Endothelial cell of umbilical vein (primary cell): ENCODE data around the gene HSP90AA1. TPM values are rescaled to one million over a fixed set of nuclear protein-coding genes. Genes with fewer than 3 reads are reported as not detected.
A peak's percentile ranks its signal among the peaks of the same experiment; 100 is the strongest.
"Not testable (repeated sequence)": the region's sequence is repeated elsewhere in the genome, so short reads cannot be mapped to it uniquely, and the experiment has no call there.

Experiments
- BruUV-seq: library from RNA; stranded (reverse); fragments of 400-500 nt; replicated peaks from 2 replicates; lab custom pipeline; 2021; lab: Mats Ljungman, UMichigan
- CTCF ChIA-PET: fragments of 300-600, 350-600 bp; sonication (Branson Sonifier 250); formaldehyde crosslinking; loops from one replicate; lab custom pipeline; 2021; ENCODE audit warnings: antibody characterized with exemption, inconsistent platforms; lab: Charles Lee
- POLR2A ChIA-PET: fragments of 300-600, 350-600 bp; sonication (Branson Sonifier 250); formaldehyde crosslinking; loops from one replicate; lab custom pipeline; 2021; ENCODE audit warnings: antibody characterized with exemption, inconsistent platforms; lab: Charles Lee
- DNase-seq: peaks from one replicate; pipeline ENCODE4 v3.0.0-alpha.2; 2011; ENCODE audit warnings: low read depth, low spot score
- FAIRE-seq: peaks from 2 replicates; lab custom pipeline; 2011; peaks lifted over from hg19 to GRCh38; lab: Jason Lieb, UNC
- H2AFZ ChIP-seq: 2 replicates; pipeline ENCODE4 v1.6.0; 2012; ENCODE audit warnings: low read depth, low read length, control low read depth, inconsistent platforms
- H3K27ac ChIP-seq: 2 replicates; pipeline ENCODE4 v1.5.1; 2011; ENCODE audit warnings: low read depth, mild to moderate bottlenecking, control low read depth, low read length, moderate library complexity; ENCODE audit not compliant: insufficient read depth
- H3K27me3 ChIP-seq, 2 experiments: 2 replicates each; pipeline versions ENCODE4 v1.6.0 to v1.6.1; 2011; ENCODE audit warnings: low read length in 2 of 2, mixed read lengths in 1 of 2; ENCODE audit not compliant: control insufficient read depth in 2 of 2, insufficient read depth in 2 of 2
- H3K36me3 ChIP-seq, 2 experiments: 2 replicates in 1 of 2; 3 replicates in 1 of 2; pipeline ENCODE4 v1.5.1; 2011; ENCODE audit warnings: low read length in 2 of 2, mild to moderate bottlenecking in 1 of 2, moderate library complexity in 1 of 2; ENCODE audit not compliant: control insufficient read depth in 2 of 2, insufficient read depth in 2 of 2; ENCODE audit errors: extremely low read depth in 1 of 2
- H3K4me1 ChIP-seq: 3 replicates; pipeline ENCODE4 v1.5.1; 2011; ENCODE audit warnings: mild to moderate bottlenecking, low read length; ENCODE audit not compliant: control insufficient read depth, insufficient read depth; ENCODE audit errors: extremely low read depth
- H3K4me2 ChIP-seq: 2 replicates; pipeline ENCODE4 v1.6.1; 2011; ENCODE audit warnings: low read length, control low read depth, mixed read lengths; ENCODE audit not compliant: insufficient read depth
- H3K4me3 ChIP-seq, 3 experiments: fragments of 200-600 bp in 1 of 3; sonication (generic), shearing (Covaris generic) in 1 of 3; replicated peaks in 1 of 3; 2 replicates each; pipeline ENCODE4 v1.5.1; 2011 to 2016; ENCODE audit warnings: control low read depth in 3 of 3, low read length in 3 of 3, mild to moderate bottlenecking in 2 of 3, inconsistent platforms in 1 of 3, low read depth in 1 of 3, moderate library complexity in 1 of 3; ENCODE audit not compliant: insufficient read depth in 1 of 3
- H3K79me2 ChIP-seq: 2 replicates; pipeline ENCODE4 v1.6.0; 2012; ENCODE audit warnings: low read length, inconsistent platforms; ENCODE audit not compliant: control insufficient read depth, insufficient read depth
- H3K9ac ChIP-seq: replicated peaks from 2 replicates; pipeline ENCODE3; 2011; ENCODE audit warnings: low read length, control low read depth; ENCODE audit not compliant: insufficient read depth; ENCODE audit errors: extremely low read depth
- H3K9me1 ChIP-seq: replicated peaks from 3 replicates; pipeline ENCODE4 v1.6.0; 2011; ENCODE audit warnings: mild to moderate bottlenecking, low read length; ENCODE audit not compliant: control insufficient read depth, insufficient read depth; ENCODE audit errors: extremely low read depth
- H3K9me3 ChIP-seq: replicated peaks from 2 replicates; pipeline ENCODE4 v1.5.1; 2012; ENCODE audit warnings: low read length, inconsistent platforms; ENCODE audit not compliant: control insufficient read depth, insufficient read depth
- H4K20me1 ChIP-seq: replicated peaks from 2 replicates; pipeline ENCODE3; 2011; ENCODE audit warnings: mild to moderate bottlenecking, low read length; ENCODE audit not compliant: control insufficient read depth, insufficient read depth; ENCODE audit errors: extremely low read depth
- POLR2A ChIP-seq: IDR thresholded peaks from 2 replicates; pipeline ENCODE4 v1.6.1; 2012; ENCODE audit warnings: low read depth, mild to moderate bottlenecking, control low read depth, low read length
- dilution Hi-C: fragments of 300-500 bp; cut with MboI; formaldehyde crosslinking; loops from one replicate; pipeline ENCODE4 v1.15.0; 2019; ENCODE audit warnings: low sequenced_read_pairs; ENCODE audit not compliant: extremely low pct_ligation_motif_present
- intact Hi-C: fragments of 100-400 bp; cut with micrococcal nuclease; formaldehyde crosslinking; loops from one replicate; pipeline ENCODE4 v1.10.0; 2022
- polyA plus RNA-seq, 4 experiments: library from polyadenylated mRNA; depleted of rRNA in 3 of 4; stranded (reverse) in 3 of 4; unstranded in 1 of 4; fragments of >200 nt; gene quantifications; 2 replicates each; pipeline versions ENCODE4 v1.2.1 to v1.2.3, GENCODE V29; 2011 to 2012; ENCODE audit warnings: missing spikeins in 1 of 4
- total RNA-seq: library from RNA; stranded (reverse); gene quantifications from 2 replicates; pipeline ENCODE4 v1.2.3, GENCODE V29; 2021

The HSP90AA1 gene
- total and polyA plus RNA-seq, 2 donors (not counting 3 experiments of a cell fraction or from before 2014, with no cell fraction given) = 266 to 540 TPM

GRCh38 chr14:102078831-102079699 lies 7.8 kb downstream of the HSP90AA1 start:
- Histone ChIP-seq H3K9ac (no peak overlapping the region), H3K36me3 (peaks cover 26 to 31% of the 10 kb centered on the region in 2 experiments), H3K4me3 (no peak overlapping the region), H3K27me3 (no peaks in the 10 kb centered on the region), H3K4me2 (no peak overlapping the region), H3K27ac (no peak overlapping the region), H3K9me1 (no peaks in the 10 kb centered on the region), H3K79me2 (peaks cover 24% of the 10 kb centered on the region), H3K4me1 (peaks cover 10% of the 10 kb centered on the region), H4K20me1 (peaks cover 2% of the 10 kb centered on the region), H2AFZ (no peak overlapping the region), H3K9me3 (no peaks in the 10 kb centered on the region)
- ChIA-PET CTCF (interaction anchor here (0.8 to 1.4 kb wide), 3 partner anchors 16 to 235 kb away, joined by 3 to 5 read pairs (median 3); no protein-coding TSS in a partner anchor), POLR2A (interaction anchor here (1.0 kb wide), 1 partner anchor 27 kb away, joined by 3 read pairs; no protein-coding TSS in a partner anchor)
- dilution Hi-C loops (no loop called here), intact Hi-C loops (no loop called here)
- FAIRE-seq (peak; percentile 35), DNase-seq (no peak)
- TF ChIP-seq POLR2A = no peak
- no TSS peak for BruUV-seq

GRCh38 chr14:102078361-102078791 lies 8.5 kb downstream of the HSP90AA1 start:
- dilution Hi-C loops, H3K9ac ChIP-seq, H4K20me1 ChIP-seq, H3K27ac ChIP-seq, H3K9me1 ChIP-seq, DNase-seq, FAIRE-seq, H3K4me1 ChIP-seq, H3K27me3 ChIP-seq, H2AFZ ChIP-seq, intact Hi-C loops, BruUV-seq, H3K4me3 ChIP-seq, H3K4me2 ChIP-seq, H3K9me3 ChIP-seq: not testable (repeated sequence)
- POLR2A ChIA-PET = interaction anchor here (1.0 kb wide), 1 partner anchor 27 kb away, joined by 3 read pairs; no protein-coding TSS in a partner anchor
- CTCF ChIA-PET = interaction anchor here (0.8 to 1.4 kb wide), 4 partner anchors 16 to 236 kb away, joined by 3 to 5 read pairs (median 3); no protein-coding TSS in a partner anchor
- H3K36me3 ChIP-seq = peaks cover 26 to 28% of the 10 kb centered on the region in 2 experiments
- H3K79me2 ChIP-seq = peaks cover 18% of the 10 kb centered on the region
- peak; percentile 26 for TF ChIP-seq POLR2A
